AG09309 (cell line): ENCODE results near the gene DCAF15.
A peak's percentile ranks its signal among the peaks of the same experiment; 100 is the strongest.

ENCODE experiments used
- DNase-seq: peaks from one replicate; pipeline ENCODE4 v3.0.0-alpha.2; 2010; ENCODE audit warnings: low read depth
- H3K4me3 ChIP-seq: 2 replicates; pipeline ENCODE4 v1.5.1; 2011; ENCODE audit warnings: mild to moderate bottlenecking, low read depth, low read length, moderate library complexity; ENCODE audit not compliant: control insufficient read depth
- TF ChIP-seq, protein P1 (sequence below): IDR thresholded peaks from 2 replicates; pipeline ENCODE4 v1.5.1; 2011; ENCODE audit warnings: mild to moderate bottlenecking, low read depth, low read length, inconsistent platforms; ENCODE audit not compliant: insufficient read depth, control insufficient read depth; ENCODE audit errors: missing control alignments

DCAF15 gene, protein sequence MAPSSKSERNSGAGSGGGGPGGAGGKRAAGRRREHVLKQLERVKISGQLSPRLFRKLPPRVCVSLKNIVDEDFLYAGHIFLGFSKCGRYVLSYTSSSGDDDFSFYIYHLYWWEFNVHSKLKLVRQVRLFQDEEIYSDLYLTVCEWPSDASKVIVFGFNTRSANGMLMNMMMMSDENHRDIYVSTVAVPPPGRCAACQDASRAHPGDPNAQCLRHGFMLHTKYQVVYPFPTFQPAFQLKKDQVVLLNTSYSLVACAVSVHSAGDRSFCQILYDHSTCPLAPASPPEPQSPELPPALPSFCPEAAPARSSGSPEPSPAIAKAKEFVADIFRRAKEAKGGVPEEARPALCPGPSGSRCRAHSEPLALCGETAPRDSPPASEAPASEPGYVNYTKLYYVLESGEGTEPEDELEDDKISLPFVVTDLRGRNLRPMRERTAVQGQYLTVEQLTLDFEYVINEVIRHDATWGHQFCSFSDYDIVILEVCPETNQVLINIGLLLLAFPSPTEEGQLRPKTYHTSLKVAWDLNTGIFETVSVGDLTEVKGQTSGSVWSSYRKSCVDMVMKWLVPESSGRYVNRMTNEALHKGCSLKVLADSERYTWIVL

DNA sequence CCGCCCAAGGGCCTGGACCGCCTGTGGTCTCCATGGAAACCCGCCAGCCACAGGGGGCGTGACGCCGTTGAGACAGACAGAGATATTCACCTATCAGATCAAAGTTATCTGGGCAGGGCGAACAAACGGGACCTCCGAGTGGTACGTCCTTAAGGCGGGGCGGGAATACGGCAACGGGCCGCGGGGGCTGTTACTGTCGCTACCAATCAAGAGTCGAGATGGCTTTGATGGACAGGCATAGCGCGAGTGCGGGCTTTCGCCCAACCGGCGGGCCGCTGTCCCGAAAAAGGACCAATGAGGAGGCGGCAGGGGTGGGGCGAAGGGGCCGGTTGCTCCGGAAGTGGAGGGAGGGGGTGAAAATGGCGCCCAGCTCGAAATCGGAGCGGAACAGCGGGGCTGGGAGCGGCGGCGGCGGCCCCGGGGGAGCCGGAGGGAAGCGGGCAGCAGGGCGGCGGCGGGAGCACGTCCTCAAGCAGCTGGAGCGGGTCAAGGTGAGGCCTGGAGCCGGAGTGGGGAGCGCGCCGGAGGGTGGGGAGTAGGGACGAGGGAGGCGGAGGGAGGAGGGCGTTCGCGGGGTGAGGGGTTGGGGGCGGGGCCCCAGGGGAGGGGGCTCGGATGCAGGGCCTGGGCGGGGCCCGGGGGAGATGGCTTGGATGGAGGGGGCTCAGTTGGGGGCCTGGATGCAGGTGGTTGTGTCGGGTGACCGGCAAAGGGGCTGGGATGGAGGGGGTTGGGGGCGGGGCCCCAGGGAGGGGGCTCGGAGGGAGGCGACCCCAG, at the start of gene DCAF15:
Gene DCAF15 (plus strand): TSS at position 356 of the 777 bp plus-strand sequence. CDS start 4 bp downstream, at position 360.
- TF ChIP-seq, protein P1, sequence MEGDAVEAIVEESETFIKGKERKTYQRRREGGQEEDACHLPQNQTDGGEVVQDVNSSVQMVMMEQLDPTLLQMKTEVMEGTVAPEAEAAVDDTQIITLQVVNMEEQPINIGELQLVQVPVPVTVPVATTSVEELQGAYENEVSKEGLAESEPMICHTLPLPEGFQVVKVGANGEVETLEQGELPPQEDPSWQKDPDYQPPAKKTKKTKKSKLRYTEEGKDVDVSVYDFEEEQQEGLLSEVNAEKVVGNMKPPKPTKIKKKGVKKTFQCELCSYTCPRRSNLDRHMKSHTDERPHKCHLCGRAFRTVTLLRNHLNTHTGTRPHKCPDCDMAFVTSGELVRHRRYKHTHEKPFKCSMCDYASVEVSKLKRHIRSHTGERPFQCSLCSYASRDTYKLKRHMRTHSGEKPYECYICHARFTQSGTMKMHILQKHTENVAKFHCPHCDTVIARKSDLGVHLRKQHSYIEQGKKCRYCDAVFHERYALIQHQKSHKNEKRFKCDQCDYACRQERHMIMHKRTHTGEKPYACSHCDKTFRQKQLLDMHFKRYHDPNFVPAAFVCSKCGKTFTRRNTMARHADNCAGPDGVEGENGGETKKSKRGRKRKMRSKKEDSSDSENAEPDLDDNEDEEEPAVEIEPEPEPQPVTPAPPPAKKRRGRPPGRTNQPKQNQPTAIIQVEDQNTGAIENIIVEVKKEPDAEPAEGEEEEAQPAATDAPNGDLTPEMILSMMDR: no peak
- H3K4me3 ChIP-seq: peak within 1 kb of the TSS; percentile 90
- peak; percentile 99 for DNase-seq

DNA sequence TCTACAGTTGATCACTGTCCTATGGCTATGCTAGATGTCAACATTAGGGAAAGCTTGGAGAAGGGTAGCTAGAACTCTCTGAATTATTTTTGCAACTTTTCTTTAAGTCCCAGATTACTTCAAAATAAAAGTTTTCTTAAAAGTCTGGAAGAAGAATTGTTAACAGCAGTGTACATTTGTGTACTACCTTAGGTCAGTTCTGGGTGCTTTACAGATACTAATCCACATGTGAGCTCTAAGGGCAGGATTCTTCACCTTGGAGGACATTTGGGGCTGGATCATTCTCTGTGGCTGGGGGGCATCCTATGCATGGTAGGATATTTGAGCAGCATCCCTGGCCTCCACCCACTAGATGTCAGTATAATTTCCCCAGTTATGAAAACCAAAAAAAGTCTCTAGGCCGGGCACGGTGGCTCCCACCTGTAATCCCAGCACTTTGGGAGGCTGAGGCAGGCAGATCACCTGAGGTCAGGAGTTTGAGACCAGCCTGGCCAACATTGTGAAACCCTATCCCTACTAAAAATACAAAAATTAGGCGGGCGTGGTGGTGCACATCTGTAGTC, 49.2 kb upstream of the DCAF15 start:
- TF ChIP-seq, protein P1: peak; percentile 40
- no peak overlapping the region for H3K4me3 ChIP-seq
- DNase-seq: no peak

DNA sequence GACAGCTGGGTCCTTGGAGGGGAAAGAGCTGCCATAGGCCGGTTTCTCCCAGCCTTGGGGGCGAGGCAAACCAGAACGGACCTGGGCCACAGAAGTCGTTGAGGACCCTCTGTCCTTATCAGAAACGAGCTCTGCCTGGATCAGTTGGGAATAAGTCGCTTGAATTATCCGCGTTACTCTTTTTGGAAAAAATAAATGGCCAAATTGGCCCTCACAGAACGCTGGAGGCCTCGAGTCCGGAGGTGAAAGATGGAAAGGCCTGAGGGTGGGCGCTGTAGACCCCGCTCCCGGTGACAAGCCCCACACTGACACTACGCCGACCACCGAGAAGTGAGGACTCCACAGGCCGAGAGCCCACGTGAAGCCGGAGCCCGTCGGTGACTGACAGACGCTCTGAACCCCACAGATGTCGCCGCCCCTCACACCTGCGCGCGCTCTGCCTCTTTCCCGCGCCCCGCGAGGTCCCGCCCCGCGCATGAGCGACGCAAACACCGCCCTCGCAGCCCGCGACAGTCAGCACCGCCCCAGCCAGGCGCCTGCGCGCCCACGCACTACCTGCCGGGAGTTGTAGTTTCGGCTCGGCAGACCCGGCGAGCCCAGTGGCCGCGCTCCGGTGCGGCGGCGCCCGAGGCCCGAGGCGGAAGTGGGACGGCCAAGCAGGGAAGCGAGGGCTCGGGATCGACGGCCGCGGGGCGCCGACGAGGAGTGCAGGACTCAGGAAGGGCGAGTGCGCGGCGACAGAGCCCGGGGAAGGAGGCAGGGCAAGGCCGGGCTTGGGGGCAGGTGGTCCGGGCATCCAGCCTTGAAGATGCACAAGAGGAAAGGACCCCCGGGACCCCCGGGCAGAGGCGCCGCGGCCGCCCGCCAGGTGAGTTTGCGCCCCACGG, 46.4 kb upstream of the DCAF15 start, which contains the start of the genes BRME1 and CC2D1A:
Gene BRME1 (minus strand): TSS at position 484 of the 887 bp plus-strand sequence. CDS start 1,225 bp downstream, outside the sequence.
Gene CC2D1A (plus strand): TSS at position 568 of the 887 bp plus-strand sequence. CDS start 241 bp downstream, at position 809.
- H3K4me3 ChIP-seq: peak within 1 kb of the TSS; percentile 76
- TF ChIP-seq, protein P1: no peak
- DNase-seq: peak; percentile 21

DNA sequence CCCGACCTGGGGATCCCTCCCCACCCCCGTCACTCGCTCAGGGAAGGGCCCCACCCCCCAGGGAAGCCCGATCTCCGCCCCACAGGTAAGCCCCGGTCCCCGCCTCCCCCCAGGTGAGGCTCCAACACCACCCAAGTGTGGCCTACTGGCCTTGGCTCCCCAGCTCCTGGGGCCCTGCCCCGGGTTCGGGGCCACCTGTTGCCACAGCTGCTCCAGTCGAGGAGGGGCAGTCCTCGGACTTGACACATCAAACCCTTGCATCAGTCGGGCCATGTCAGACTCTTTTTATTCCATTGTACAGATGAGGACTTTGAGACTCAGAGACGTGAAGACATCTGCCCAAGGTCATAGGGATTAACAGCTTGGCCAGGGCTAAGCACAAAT, 45.8 kb upstream of the DCAF15 start:
- TF ChIP-seq, protein P1: no peak
- no peak for DNase-seq
- H3K4me3 ChIP-seq: peak overlapping the region; percentile 76

DNA sequence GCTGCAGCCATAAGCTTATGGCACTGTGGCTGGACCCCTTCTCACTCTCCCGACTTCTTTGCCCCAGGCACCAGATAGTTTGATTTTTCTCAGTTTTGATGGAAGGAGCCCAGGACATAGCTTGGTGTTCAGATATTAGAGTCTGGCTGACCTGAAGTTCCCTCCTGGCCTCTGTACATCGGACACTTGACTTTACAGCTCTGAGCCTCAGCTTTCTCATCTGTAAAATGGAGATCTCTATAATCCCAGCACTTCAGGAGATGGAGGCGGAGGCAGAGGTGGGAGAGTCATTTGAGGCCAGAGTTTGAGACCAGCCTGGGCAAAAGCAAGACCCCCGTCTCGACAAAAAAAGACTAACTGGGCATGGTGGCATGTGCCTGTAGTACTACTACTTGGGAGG, 45.4 kb upstream of the DCAF15 start:
- TF ChIP-seq, protein P1: no peak
- peak overlapping the region; percentile 76 for H3K4me3 ChIP-seq
- no peak for DNase-seq
